HG03280 (cell line): ENCODE results near the gene SERPINB5.
A peak's percentile ranks its signal among the peaks of the same experiment; 100 is the strongest.

Experiments used
- ATAC-seq: cut with Tn5 transposase; IDR thresholded peaks from one replicate; pipeline ENCODE4 v1.9.1; 2021; ENCODE audit warnings: mild to moderate bottlenecking, moderate library complexity; ENCODE audit not compliant: unreplicated experiment

The SERPINB5 gene

DNA sequence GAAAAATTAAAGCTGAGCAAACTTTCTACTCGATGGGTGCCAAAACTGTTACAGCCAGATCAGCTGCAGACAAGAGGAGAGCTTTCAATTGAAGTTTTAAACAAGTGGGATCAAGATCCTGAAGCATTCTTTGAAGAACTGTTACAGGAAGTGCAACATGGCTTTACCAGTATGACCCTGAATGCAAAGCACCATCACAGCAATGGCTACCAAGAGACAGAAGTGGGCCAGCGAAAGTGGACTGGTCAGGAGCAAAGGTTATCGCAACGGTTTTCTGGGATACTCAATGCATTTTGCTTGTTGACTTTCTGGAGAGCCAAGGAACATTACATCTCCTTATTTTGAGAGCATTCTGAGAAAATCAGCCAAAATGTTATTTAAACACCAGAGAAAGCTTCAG, 9.1 kb upstream of the SERPINB5 start:
- no peak for ATAC-seq

DNA sequence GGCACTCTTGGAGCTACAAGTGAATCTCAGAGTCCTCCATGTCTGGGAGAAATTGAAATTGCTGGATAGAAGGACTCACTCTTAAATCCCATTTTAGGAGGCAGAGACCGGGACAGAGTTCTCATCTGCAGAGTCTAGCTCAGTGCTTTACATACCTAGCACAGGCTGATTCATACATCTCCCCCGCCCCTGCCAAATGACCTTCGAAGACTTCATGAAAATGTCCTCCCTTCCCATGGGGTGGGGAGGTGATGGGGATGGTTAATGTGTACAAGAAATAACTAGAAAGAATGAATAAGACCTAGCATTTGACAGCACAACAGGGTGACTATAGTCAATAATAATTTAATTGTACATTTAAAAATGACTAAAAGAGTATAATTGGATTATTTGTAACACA, 8.2 kb upstream of the SERPINB5 start:
- ATAC-seq: no peak

DNA sequence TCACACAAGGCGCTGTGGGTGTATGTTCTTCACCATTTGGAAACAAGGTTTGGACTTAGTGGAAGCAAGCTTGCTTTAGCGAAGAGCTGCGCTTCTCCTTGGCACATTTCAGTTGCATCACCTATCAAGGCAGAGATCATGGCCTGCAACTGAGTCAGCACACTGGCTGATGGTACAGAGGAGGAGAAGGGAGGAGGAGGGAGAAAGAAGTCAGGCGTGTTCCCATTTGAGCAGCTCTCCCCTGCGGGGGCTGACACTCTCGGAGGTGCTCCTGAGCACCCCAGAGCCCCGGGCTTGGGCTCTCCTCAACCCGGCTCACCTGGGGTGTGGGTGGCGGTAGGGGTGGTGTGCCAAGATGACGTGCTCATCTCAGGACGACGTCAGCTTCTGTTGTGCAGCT, 6.0 kb upstream of the SERPINB5 start:
- no peak for ATAC-seq

DNA sequence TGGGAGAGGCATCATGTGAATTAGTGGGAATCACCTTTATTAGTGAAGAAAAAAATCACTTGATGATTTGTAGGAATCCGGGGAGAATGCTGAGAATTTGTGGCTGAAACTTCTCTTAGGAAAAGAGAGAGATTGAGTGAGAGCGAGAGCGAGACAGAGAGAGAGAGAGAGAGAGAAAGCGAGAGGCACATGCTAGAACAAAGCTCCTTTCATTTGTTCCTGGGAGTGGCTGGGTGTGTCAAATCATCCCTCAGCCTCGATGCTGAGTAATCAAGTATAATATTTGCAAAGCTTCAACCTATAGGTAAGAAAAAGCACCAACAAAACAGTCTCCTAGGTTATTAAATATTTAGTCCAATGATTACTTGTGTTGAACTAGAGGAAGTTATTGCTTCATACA, 4.4 kb upstream of the SERPINB5 start:
- no peak for ATAC-seq

DNA sequence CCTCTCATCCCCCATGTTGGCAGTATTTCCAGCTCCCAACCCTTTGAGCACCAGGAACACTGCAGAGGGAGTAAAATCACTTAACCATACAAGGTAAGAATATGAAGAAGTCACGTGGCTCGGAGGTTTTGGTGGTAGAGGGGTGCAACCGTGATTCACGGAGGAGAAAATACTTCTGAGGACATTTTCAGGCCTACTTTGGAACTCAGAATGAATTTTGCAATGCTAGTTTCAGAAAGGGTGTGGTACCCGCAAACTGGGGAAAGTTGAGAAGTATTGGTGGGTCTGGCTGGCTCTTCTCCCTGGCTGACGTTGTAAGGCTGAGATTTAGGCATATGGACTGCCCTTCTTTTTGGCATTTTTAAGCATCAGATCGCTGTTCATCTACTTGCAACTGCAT, 442 bp downstream of the SERPINB5 start:
- ATAC-seq: no peak

DNA sequence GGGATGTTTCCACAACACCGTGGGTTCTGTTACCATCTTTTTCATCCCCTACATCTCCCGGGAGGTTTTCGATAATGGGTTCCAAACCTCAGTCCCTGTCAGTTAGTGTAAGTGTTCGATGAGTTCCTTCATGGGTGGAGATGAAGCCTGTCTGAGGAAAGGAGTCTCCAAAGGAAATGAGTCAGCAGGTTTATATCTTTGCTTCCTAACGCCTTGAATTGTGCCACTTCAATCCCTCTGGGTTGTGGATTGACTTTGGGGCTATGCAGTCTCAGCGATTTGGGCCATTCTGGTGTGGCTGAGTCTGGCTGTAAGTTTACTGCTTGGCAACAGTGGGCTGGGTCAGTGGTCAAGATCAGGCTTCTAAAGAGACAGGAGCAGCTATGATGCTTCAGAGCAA, 1.2 kb downstream of the SERPINB5 start:
- ATAC-seq: no peak

DNA sequence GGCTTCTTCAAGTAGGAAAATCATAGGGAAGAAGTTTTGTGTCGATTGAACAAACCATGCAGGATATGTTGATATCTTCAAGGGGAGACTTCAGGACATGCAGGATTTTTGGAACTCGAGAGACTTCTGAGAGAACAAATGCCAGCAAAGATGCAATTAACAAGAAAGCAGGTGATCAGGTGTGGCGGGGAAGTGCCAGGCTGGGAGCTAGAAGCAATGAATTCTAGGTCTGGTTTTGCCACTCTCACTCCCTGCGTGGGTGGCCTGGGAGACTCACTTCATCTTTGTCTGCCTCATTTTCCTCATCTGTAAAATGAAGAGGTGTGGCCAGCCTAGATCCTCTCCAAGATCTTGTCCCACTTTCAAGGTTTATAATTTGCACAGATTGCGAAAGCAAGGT, 3.1 kb downstream of the SERPINB5 start:
- ATAC-seq: no peak

DNA sequence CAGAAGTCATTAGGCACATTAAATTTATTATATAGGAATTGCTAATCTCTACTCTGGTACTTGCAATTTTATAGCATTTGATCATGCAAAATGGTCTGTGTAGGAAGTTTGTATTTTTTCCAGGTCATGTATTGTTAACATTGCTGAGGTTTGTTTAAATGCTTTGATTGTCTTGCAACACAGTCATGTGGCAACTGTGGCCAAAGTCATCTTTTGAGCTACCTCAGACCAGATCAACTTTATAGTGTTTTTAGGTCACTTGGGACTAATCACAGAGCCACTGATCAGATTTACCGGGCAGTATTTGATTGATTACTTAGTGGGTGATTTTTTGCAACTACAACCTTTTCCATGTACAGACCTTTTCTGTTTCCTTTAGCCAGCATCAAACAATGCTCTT, 3.7 kb downstream of the SERPINB5 start:
- no peak for ATAC-seq

DNA sequence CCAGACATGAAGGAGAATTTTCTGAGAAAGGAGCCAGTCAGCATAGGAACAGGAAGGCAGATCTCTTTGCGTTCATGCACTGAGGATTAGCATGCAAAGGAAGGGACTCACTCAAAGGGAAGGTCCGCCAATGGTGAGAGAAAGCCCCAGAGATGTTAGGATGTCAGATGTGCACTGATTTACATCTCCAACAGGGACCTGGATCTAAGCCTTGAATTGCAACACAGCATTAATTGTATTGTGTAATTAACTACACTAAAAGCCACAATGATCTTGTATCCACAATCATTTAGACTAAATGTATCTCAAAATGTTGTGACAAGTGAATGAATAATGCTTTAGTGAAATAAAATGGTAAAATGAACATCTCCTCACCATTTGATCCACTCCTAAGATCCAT, 4.2 kb downstream of the SERPINB5 start:
- no peak for ATAC-seq

DNA sequence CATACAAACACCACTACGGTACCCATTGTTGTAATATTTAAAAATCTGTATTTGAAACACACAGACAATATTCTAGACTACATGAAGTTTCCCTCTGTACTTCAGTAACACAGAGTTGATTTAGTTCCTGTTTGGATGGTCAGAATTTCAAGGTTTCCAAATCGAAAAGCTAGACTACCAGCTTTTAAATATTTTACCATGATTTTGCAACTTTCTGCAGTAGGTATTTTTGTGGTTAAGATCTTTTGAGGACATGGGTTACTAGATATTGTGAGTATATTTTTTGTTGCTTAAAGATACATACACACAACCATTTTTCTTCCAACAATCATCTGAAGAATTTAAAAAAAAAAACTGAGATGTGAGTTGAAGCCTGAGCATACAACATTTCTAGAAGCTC, 10.9 kb downstream of the SERPINB5 start:
- ATAC-seq: no peak

DNA sequence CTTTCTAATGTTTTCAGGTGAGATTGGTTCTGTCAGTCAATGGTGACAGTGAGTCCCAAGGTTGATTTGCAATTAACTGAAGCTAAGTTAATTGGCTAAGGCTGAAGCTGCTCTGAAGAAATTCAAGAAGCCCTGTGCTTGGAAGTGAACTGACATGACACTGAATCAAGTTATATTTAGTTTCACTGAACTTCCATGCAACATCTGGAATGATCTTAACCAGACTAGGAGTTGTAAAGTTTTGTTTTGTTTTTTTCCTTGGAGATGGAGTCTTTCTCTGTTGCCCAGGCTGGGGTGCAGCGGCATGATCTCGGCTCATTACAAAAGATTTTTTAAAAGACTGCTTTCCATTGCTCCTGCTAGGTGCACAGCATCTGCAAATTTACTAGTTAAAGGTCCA, 11.4 kb downstream of the SERPINB5 start:
- no peak for ATAC-seq

DNA sequence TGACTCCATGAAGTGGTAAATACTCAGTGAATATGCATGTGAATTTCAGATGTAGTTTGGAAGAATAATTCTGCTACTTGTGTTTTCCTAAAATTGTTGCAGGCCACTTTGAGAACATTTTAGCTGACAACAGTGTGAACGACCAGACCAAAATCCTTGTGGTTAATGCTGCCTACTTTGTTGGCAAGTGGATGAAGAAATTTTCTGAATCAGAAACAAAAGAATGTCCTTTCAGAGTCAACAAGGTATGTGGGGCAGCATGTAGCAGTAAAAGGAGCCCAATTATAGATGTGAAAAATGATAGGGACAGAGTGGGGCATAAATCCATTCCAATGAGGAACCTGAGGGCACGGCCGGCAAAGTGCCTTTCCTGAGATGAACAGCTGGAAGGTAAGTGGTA, 16.1 kb downstream of the SERPINB5 start:
- ATAC-seq: no peak

DNA sequence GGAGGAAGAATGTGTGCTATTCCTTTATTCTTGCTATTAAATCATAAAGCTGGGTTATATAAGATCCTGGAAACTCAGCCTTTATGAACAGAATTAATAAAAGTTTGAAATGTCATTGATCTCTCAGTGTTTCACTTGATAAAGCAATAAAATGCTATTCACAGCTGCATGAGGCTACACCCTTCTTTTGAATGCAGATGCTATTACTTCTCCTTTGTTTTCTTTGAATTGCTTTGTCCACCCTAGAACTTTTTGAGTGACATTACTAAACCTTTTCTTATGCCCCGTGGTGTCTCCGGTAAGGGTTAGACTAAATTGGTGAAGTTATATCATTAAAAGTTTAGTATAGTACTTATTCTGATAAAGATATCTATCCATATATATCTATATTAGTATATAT, 18.9 kb downstream of the SERPINB5 start:
- ATAC-seq: no peak

DNA sequence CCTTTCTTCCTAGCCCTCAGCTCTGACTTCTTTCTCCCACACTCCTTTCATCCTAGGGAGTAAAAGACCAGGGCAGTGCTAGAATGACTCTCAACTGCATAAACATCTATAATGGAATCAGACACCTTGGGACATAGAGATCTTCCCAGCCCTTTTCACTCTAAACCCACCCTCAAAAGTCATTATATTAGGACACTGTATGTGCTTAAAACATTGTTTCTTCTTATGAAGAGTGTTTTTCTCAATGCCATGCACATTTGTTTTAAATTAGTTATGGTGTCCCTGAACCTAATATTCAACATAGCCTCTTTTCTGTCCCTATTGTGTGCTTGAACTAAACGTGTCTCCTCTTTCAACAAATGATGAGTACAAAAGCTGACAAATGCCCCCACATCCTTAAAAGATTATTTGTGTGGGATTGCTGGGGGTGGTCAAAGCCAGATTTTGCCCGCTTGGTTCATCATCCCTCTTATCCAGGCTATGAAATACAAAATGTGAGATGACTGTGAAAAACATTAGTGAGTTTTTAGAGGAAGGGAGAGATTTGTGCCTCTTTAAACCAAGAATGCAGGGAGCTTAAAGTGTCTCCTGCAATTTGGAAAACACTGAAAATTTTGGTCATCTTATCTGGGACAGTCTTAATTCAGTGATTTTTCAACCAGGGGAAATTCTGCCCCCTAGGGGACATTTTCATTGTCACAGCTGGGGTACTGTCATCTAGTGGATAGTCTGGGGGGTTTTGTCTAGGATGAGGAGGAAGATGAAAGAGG, 29.0 kb downstream of the SERPINB5 start:
- no peak for ATAC-seq

DNA sequence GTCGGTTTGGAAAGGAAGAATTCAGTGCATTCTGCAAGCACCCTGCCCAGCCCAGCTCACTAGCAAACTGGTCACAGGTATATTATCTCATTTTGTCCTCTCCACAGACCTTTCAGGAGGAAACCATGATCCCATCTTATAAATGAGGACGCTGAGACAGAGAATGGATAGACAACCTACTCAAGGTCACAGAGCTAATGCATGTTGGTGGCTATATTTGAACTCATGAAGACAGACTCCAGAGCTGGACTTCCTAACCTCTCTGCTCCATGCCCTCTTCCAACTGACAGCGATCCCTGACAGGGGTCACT, 29.5 kb downstream of the SERPINB5 start:
- no peak for ATAC-seq

DNA sequence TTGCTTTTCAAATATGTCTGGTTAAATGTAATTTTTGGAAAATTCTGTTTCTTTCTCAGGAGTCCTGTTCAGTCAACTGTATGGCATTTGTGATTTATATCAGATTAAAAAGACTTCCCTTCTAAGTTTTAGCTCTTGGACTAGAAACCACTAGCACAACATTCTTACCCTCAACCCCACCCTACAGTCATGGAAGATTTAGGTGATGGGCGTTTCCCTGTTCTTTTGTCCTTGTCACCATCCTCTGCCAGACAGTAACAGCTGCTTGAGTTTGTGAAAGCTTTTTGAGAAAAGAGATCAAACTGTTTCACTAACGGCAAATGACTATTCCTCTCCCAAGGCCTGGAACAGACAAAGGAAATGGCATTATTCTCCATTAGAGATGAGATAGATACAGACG, 31.8 kb downstream of the SERPINB5 start:
- no peak for ATAC-seq

DNA sequence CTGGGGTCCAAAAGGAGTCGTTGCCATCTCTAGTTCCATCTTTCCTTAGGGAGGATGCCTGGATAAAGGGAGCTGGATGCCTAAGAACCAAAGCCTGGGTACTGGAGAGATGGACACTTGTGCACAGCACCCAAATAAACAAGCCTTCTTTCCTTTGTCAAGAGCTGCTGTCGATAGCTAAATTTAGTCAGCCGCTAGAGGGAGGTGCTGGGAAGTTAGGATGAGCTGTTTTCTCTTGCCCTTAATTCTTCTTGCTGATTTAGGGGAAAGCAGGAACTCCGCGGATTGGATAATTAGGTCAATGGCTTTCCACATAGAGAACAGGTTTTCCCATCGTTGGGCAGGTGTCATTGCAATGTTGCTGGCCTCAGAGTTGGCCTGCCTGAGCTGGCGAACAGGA, 34.5 kb downstream of the SERPINB5 start:
- ATAC-seq: no peak

DNA sequence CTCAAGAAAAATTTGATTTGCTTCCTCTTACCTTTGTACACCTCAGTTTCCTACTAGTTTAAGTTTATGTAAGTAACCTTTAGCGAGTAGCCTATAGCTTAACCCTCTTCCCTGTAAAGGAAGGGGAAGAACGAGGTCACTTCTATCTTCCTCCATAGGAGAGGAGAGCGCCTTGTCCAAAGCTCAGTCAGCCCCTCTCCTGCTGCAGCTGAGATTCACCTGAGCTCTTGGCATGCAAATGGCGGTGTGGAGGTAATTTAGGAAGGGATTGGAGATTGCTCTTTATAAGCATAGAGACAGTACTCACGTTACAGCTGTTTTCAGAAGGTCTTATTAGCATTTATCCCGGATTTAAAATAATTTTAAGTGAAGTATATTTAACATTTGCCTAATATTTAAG, 37.6 kb downstream of the SERPINB5 start:
- ATAC-seq: no peak

DNA sequence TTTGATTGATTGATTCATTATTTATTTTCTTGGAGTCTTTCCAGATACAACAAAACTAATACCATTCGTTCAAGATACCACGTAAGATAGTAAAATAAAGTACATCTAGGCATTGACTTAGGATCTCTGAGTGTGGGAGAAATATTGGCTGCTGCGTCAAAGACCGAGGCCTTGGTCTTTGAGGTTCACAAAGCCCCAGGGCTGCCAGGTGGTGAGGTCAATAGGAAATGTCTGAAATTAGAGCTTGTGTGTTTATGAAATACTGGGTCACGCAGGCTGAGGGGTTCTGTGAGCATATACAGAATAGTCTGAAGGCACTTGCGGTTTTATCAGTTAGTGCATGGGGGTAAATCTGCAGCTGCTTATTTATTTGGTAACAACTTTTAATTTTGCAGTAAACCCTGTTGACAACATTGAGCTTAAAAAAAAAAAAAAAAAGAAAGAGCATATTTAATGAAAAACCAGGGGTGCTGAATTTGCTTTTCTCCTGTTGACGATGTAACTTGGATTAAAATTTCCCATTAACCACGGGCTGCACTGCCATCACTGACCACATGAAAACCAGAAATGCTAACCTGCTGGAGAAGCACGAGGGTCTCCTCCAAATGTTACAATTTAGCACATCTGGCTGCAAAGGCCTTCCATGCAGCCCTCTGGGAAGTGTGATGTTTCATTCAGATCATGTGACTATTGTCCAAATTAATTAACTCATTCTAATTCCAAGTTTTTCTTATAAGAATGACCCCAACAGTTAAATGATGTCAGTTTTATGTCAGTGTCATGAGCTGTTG, 38.3 kb downstream of the SERPINB5 start:
- ATAC-seq: no peak

DNA sequence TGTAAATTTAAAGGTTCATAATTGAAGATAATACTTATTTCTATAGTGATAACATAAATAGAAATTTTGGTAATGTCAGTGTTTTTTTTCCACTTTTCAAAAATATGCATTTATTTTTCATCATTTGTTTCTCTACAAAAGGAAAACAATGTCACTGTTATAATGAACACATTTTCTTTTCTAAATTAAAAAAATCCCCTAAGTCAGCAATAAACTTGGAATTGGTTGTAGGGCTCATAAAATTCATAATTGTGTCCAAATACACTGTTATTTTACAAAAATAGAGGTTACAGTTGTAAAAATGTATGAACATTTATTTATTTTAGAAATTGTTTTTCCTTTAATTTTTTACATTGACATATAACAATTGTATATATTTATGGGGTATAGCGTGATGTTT, 39.0 kb downstream of the SERPINB5 start:
- ATAC-seq: no peak

DNA sequence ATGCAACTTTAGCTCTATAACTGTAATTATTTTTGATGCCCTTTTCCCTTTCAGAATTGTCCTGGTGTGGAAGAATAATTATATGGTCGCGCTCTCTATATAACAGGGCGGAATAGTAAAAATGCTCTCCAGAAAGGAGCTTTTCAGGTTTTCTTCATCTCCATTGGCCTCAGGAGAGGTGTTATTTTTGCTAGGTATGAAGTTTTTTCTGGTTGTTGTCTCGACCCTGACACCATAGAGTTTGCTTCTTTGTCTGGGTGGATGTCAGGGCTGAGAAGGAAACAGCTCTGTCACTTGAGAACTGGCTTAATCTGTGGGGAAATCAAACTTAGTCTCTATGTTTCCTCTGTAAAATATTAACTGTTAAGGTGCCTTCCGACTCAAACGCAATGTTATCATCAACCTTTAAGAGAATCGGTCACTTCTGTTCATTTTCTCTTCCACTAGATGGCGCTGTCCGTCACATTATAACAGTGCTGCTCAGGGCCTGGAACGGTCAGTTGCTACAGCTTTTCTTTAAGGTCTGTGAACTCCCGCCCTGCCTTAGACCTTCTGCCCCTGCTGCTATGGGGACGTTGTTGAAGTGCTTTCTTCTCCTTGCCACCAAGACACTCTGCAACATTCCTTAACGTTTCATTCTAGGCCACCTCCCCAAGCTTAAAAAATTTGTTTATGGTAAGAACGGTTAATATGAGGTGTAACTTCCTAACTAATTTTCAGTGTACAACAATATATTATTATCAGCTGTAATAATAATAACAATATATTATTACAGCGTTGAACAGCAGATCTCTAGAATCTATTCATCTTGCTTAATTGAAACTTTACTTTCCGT, 41.6 kb downstream of the SERPINB5 start:
- ATAC-seq: peak; percentile 91
